RKO (cell line): ENCODE data around the gene ZNF423.

ENCODE experiments used
- DNase-seq: peaks from one replicate; pipeline ENCODE4 v3.0.0-alpha.2; 2016; ENCODE audit warnings: low spot score

Gene ZNF423

GRCh38 chr16:49529411-49530045 is 326.4 kb downstream of the ZNF423 start:
- no peak for DNase-seq

GRCh38 chr16:49528866-49529288 is 327.0 kb downstream of the ZNF423 start:
- no peak for DNase-seq

GRCh38 chr16:49528060-49528865 is 327.6 kb downstream of the ZNF423 start:
- DNase-seq, result no peak

GRCh38 chr16:49527611-49528010 is 328.3 kb downstream of the ZNF423 start:
- DNase-seq, result no peak

- no peak for DNase-seq
These were observed 329.0 kb downstream of the ZNF423 start for GRCh38 chr16:49526860-49527365.

- no peak for DNase-seq
These were observed 331.0 kb downstream of the ZNF423 start for GRCh38 chr16:49524947-49525315.

- no peak for DNase-seq
These were observed 331.5 kb downstream of the ZNF423 start for GRCh38 chr16:49524216-49524946.

- no peak for DNase-seq
These were observed 332.3 kb downstream of the ZNF423 start for GRCh38 chr16:49523435-49524159.

- DNase-seq, result no peak
These were observed 334.1 kb downstream of the ZNF423 start for GRCh38 chr16:49521734-49522325.

GRCh38 chr16:49520492-49521038 is 335.3 kb downstream of the ZNF423 start:
- no peak for DNase-seq

GRCh38 chr16:49519741-49520140 is 336.2 kb downstream of the ZNF423 start:
- DNase-seq, result no peak

- no peak for DNase-seq
These were observed 336.8 kb downstream of the ZNF423 start for GRCh38 chr16:49519008-49519656.

GRCh38 chr16:49516382-49517036 is 339.4 kb downstream of the ZNF423 start:
- no peak for DNase-seq

- no peak for DNase-seq
These were observed 340.1 kb downstream of the ZNF423 start for GRCh38 chr16:49515861-49516260.

- no peak for DNase-seq
These were observed 340.8 kb downstream of the ZNF423 start for GRCh38 chr16:49515016-49515565.

GRCh38 chr16:49514073-49514980 is 341.6 kb downstream of the ZNF423 start:
- no peak for DNase-seq

- DNase-seq, result no peak
These were observed 342.9 kb downstream of the ZNF423 start for GRCh38 chr16:49513040-49513439.

GRCh38 chr16:49510654-49511305 is 345.1 kb downstream of the ZNF423 start:
- DNase-seq, result no peak
